HG02759 (cell line): Measurements from ENCODE around the gene WNT4.

ENCODE experiments used
- ATAC-seq: cut with Tn5 transposase; IDR thresholded peaks from one replicate; pipeline ENCODE4 v1.9.1; 2021; ENCODE audit warnings: mild to moderate bottlenecking, moderate library complexity; ENCODE audit not compliant: unreplicated experiment

The WNT4 gene

DNA sequence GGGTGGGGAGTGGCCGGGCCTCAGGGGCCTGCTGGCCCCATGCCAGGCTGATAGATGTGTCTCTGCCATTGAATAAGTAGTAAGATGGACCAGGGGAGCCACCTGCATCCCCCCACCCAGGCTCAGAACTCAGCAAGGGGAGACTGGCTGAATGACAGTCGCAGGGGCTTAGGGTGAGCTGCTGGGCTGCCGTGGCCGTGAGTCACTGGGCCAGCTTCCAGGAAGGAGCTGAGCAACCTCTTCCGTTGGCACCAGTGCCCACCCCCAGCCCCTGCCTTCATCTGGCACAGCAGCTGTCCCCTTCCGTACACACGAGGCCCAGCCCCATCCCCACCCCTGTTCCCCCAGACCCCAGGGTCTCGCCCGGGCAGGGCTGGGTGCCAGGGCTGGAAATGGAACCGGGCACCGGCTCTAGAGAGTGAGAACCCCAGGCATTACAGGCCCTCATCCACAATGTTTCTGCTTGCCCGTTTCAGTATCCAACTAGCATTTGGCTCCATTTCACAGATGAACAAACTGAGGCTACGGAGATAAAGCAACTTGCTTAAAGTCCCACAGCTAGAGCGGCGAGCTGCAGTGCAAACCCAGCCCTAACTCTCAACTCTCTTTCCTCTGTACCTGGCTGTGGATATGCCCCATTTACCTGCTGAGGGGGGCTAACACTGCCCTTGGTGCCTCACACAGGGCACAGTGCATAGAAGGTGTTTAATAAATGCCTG lies 10.2 kb downstream of the WNT4 start:
- no peak for ATAC-seq

DNA sequence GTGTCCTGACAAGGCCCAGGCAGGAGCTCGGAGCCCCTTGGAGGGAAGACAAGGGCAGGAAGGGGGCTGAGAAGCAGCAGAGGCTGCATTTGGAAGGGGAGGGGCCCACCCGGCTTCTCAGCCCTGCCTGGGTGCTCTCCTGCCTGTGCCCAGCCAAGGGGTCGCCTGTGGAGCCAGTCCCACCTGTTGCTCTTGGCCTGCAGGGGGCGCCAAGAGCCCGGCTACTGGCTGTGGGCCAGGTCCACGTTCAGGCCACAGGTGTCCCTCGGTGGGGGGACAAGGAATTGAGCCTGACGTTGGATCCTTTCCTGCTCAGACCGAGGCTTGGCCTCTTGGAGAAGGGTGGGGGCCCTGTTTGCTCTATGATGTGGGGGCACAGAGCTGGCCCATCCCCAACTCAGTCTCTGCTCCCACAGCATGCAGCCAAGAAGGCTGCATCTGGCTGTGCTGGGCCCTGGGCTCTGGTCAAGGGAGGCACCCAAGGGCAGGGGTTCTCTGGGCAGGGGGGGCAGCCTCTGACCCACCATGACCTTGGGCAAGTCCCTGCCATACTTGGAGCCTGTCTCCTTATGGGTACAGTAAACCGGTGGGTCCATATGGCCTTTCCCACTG lies 10.9 kb downstream of the WNT4 start:
- ATAC-seq = no peak

DNA sequence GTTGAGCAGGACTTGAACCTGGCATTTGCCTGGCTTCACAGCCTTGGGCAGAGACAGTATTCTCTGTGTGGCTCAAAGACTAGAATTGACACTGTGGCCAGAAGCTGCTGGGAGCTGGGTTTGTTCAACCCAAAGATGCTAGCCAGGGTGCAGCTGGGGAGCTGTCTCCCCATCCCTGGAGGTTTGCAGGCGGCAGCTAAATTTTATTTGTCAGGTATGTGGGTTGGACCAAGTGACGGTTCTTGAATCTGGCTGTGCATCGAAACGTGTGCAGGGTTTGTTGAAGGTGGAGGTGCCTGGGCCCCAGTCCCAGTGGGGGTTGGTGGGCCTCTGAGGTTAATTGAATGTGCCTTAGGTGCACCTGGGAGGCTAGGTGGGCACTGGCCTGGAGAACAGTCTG lies 11.8 kb downstream of the WNT4 start:
- no peak for ATAC-seq

GRCh38 chr1:22129501-22130117 lies 13.3 kb downstream of the WNT4 start:
- no peak for ATAC-seq

GRCh38 chr1:22128392-22128791 lies 14.5 kb downstream of the WNT4 start:
- ATAC-seq = no peak

DNA sequence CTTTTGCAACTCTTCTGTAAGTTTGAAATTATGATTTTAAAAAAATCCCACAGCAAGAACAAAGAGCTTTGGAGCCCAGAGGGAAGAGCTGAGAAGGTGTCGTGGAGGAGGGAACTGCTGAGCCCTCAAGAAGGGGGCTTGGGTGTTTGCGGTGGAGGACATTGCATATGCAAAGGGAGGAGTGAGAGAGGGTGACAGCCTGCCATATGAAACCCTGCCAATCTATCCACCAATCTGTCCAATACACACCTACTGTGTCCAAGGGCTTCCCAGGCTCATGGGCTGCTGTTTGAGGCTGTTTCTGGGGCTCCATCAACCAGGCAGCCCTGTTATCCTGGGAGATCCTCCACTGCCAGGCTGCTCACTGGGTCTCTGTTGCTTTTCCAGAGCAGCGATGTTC lies 15.2 kb downstream of the WNT4 start:
- no peak for ATAC-seq

GRCh38 chr1:22127248-22127647 lies 15.6 kb downstream of the WNT4 start:
- ATAC-seq = no peak

- ATAC-seq = no peak
These were observed 16.4 kb downstream of the WNT4 start for GRCh38 chr1:22126531-22126930.

DNA sequence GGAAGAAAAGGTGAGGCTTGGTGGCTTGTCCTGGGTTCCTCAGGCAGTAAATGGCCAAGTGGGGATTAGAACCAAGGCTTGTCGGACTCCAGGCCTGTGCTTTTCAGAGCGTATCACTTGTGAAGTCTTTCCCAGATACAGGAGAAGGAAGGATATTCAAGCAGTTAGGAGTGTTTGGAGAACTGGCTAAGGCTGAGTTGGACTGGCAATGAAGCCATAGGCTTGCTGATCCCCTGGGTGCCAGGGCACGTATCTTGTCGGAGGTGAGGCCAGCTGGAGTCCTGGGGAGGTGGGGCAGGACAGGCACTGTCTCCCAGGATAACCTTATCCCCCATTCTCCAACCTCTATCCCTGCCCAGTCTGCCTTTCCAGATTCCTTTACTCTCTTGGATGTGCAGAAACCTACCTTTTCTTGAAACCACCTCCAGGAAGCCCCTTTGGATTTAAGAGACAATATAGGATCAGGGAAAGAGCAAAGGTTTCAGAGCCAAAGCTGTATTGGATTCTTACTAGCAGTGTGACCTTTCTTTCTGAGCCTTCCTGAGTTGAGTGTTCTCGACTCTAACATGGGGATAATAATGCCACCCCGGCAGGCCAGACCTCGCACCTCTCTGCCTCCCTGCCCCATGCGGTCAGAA lies 18.2 kb downstream of the WNT4 start:
- ATAC-seq = no peak

GRCh38 chr1:22123901-22124404 lies 18.9 kb downstream of the WNT4 start:
- no peak for ATAC-seq

DNA sequence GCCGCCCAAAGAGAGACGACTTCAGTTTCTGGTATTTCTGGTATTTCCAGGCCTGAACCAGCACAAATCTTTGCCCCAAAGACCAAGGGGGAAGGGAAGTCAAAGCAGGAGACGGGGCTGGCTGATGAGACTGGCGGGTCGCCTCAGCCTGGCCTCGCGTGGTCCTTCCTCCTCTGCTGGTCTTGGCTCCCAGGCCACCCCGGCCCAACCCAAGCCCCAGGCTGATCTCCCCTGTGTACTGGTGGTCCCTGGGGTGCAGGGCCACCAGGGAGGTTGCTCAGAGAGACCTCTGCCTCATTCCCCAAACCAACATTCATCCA lies 19.9 kb downstream of the WNT4 start:
- no peak for ATAC-seq

DNA sequence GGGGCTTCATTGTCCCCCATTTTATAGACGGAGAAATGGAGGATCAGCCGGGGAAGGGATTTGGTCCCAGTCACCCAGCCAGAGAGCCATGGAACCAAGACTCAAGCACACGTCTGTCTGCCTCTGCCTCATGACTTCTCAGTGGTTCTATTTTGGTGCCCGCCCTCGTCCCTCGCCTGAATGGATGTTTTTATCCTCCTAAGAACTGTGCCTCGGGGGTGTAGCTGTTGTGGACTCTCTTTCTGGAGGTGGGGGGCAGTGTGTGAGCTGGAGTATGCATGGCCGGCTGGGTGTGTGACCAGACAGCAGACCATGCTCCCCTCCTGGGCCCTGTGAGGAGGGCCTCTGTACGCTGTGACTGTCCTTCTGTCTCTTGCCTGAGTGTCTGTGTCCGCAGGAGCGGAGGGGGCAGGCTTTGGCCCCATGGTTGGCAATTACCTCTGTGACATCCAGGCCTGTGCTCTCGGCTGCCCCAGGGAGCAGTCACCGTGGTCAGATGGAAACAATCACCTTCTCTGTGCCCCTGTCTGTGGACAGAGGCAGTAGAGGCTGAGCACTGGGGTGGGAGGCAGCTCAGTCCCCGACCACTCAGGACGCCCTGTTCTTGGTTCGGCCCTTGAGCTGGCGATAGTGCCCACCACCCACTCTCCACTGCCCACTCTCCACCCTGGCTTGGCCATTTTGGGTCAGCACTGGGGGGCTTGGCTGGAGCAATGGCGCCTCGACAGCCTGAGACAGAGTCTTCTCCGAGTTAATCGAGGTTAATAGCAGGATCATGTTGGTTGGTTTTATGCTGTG lies 20.4 kb downstream of the WNT4 start:
- ATAC-seq = no peak

GRCh38 chr1:22121421-22121911 lies 21.4 kb downstream of the WNT4 start:
- ATAC-seq = no peak

GRCh38 chr1:22120469-22120790 lies 22.5 kb downstream of the WNT4 start:
- no peak for ATAC-seq

DNA sequence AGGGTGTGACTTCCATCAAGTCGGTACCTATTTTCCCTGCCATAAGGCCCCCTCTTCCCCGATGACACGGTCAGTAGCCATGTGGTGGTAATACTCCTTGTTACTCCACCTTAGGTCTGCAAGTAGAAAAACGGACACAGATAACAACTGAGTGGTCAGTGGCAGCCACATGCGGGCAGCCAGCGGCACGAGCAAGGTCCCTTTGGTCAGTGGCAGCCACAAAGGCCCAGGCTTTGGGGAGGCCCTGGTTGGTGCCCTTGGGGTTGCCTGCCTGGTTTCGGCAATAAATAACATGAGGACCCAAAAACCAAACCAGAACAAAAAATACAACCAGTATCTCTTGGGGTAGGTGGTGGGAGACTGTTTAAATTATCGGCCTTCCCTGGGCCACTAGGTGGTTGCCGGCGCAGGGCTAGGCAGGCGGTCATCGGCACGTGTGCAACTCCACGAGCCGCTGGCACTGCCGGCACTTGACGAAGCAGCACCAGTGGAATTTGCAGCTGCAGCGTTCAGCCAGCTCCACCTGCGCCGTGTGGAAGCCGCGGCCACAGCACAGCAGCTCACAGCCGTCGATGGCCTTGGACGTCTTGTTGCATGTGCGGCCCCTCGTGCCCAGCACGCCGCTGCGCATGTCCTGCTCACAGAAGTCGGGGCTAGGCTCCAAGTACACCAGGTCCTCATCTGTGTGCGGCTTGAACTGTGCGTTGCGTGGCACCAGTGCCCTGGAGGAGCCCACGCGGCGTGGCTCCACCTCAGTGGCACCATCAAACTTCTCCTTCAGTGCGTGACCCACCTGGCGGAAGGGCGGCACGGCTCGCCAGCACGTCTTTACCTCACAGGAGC lies 23.1 kb downstream of the WNT4 start:
- ATAC-seq = no peak

- peak; percentile 17 for ATAC-seq
These were observed 24.5 kb downstream of the WNT4 start for GRCh38 chr1:22118291-22118992.

- no peak for ATAC-seq
These were observed 25.0 kb downstream of the WNT4 start for GRCh38 chr1:22117851-22118250.

- ATAC-seq = no peak
These were observed 25.7 kb downstream of the WNT4 start for GRCh38 chr1:22117238-22117637.

- ATAC-seq = no peak
These were observed 27.6 kb downstream of the WNT4 start for GRCh38 chr1:22115286-22115685.
